ENCODE measurements around the gene DGCR8. TPM values are rescaled to one million over a fixed set of nuclear protein-coding genes. Genes with fewer than 3 reads are reported as not detected.

The DGCR8 gene
- total RNA-seq, 2 experiments from 2014 or later: 17.8 to 18.5 TPM

DNA sequence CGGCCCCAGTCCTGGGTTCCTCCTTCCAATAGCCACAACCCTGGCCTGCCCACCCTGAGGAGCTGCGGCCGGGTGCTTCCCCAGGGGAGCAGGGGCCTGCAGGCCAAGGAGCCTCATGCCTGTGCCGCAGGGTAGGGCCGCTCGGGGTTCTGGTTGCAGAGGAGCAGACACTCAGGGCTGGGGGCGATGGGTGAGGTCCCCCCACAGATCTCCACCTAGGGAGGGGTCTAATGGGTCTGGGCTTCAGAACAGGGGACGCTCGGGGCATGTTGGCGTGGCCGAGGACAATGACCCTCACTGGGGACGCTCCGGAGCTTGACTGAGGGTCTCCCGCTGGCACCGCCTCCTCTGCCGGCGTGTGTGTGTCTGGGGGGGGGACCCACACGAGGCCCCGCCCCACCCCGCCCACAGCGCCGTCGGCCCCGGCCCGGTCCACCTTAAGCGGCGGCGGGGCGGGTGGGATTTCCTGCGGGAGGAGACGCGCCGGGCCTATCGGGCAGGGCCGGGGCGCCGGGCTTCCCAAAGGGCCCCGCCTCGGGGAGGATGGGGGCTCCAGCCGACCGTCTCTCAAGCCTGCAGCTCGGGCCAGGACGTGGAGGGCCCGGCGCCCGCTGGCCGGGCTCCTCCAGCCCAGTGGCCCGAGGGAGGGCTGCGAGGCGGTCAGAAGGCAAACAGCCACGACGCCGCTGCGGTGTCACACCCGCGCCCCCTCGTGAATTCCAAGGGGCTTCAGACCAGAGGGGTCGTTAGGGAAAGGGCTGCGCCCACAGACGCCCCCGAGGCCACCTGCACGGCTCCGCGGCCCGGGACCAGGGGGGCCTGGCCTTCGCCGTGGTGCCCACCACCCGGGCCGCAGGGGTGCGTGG, 50.9 kb downstream of the DGCR8 start:
- Mint-ChIP-seq H3K36me3 (ENCODE audit: low read depth) (peaks cover 22% of the 10 kb centered on the region), H3K27ac (peak overlapping the region; percentile 79), H3K27me3 (no peaks in the 10 kb centered on the region), H3K4me3 (peak overlapping the region; percentile 85), H3K4me1 (ENCODE audit: low read depth) (peaks cover 28% of the 10 kb centered on the region), H3K9me3 (no peaks in the 10 kb centered on the region)
- H3K9me3 ChIP-seq (ENCODE audit: control insufficient read depth in 1 of 2, insufficient read depth in 1 of 2, low read length in 2 of 2): no peaks in the 10 kb centered on the region
- intact Hi-C loops (cut with DNase I, micrococcal nuclease): loop anchor here in 1 of 2 experiments (1.0 to 5.0 kb wide), 3 partner anchors 14 to 115 kb away; partner anchors contain the start of genes ARVCF and TRMT2A
- TF ChIP-seq, protein P1, sequence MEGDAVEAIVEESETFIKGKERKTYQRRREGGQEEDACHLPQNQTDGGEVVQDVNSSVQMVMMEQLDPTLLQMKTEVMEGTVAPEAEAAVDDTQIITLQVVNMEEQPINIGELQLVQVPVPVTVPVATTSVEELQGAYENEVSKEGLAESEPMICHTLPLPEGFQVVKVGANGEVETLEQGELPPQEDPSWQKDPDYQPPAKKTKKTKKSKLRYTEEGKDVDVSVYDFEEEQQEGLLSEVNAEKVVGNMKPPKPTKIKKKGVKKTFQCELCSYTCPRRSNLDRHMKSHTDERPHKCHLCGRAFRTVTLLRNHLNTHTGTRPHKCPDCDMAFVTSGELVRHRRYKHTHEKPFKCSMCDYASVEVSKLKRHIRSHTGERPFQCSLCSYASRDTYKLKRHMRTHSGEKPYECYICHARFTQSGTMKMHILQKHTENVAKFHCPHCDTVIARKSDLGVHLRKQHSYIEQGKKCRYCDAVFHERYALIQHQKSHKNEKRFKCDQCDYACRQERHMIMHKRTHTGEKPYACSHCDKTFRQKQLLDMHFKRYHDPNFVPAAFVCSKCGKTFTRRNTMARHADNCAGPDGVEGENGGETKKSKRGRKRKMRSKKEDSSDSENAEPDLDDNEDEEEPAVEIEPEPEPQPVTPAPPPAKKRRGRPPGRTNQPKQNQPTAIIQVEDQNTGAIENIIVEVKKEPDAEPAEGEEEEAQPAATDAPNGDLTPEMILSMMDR (IDR thresholded peaks at IDR 0.05): no peak
- CTCF ChIA-PET: interaction anchor here (2.8 kb wide), 1 partner anchor 160 kb away, joined by 22 read pairs; no protein-coding TSS in a partner anchor
- peak; percentile 71 for ATAC-seq (ENCODE audit: poor library complexity)
- no peaks in the 10 kb centered on the region for H3K27me3 ChIP-seq (ENCODE audit: control insufficient read depth in 1 of 2, insufficient read depth in 2 of 2, low read length in 2 of 2)
- H3K4me1 ChIP-seq (ENCODE audit: insufficient read depth, low read length): peaks cover 54% of the 10 kb centered on the region
- H3K4me3 ChIP-seq (ENCODE audit: low read length): peak overlapping the region; percentile 70
- DNase-seq: peak; percentile 58 to 88 (median 82)
- POLR2A ChIA-PET: interaction anchor here (1.3 to 1.7 kb wide), 3 partner anchors 9 to 161 kb away, joined by 4 to 8 read pairs (median 5); partner anchors contain the start of gene TRMT2A
- peaks cover 12% of the 10 kb centered on the region for H3K36me3 ChIP-seq (ENCODE audit: insufficient read depth, low read length)
- peak overlapping the region; percentile 38 to 75 for H3K27ac ChIP-seq (ENCODE audit: low read depth in 1 of 2, low read length in 2 of 2)

DNA sequence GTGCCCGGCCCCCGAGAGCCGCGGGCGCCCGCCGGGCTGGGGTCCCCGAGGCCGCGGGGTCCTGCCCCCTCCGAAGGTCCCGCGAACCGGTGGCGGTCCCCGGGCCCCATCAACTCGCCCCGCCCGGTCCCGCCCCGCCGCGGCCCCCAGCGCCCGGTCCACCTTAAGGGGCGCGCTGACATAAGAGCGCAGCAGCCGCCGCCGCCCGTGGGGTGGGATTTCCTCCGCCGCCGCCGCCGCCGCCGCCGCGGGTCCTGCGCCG, 51.5 kb downstream of the DGCR8 start, which contains the start of gene ZDHHC8:
ZDHHC8 (plus strand) TSS at position 208 of the 262 bp plus-strand sequence. CDS start 144 bp downstream, outside the sequence.
- H3K27ac Mint-ChIP-seq: peak within 1 kb of the TSS; percentile 79
- Histone ChIP-seq H3K4me3 (ENCODE audit: low read length) (peak within 1 kb of the TSS; percentile 70), H3K4me1 (ENCODE audit: insufficient read depth, low read length) (peaks cover 57% of the 10 kb centered on the region), H3K9me3 (ENCODE audit: control insufficient read depth in 1 of 2, insufficient read depth in 1 of 2, low read length in 2 of 2) (no peaks in the 10 kb centered on the region), H3K36me3 (ENCODE audit: insufficient read depth, low read length) (peaks cover 6% of the 10 kb centered on the region), H3K27ac (ENCODE audit: low read depth in 1 of 2, low read length in 2 of 2) (peak within 1 kb of the TSS; percentile 38 to 75), H3K27me3 (ENCODE audit: control insufficient read depth in 1 of 2, insufficient read depth in 2 of 2, low read length in 2 of 2) (no peaks in the 10 kb centered on the region)
- peaks cover 18% of the 10 kb centered on the region for H3K36me3 Mint-ChIP-seq (ENCODE audit: low read depth)
- peaks cover 32% of the 10 kb centered on the region for H3K4me1 Mint-ChIP-seq (ENCODE audit: low read depth)
- TF ChIP-seq, protein P1 (IDR thresholded peaks at IDR 0.05): no peak
- ChIA-PET POLR2A (interaction anchor here (1.3 to 1.7 kb wide), 2 partner anchors 9 to 15 kb away, joined by 4 to 8 read pairs; partner anchors contain the start of gene TRMT2A), CTCF (no interaction called here)
- H3K27me3 Mint-ChIP-seq: no peaks in the 10 kb centered on the region
- peak; percentile 59 for ATAC-seq (ENCODE audit: poor library complexity)
- H3K9me3 Mint-ChIP-seq: no peaks in the 10 kb centered on the region
- intact Hi-C loops (cut with DNase I, micrococcal nuclease): loop anchor here in 1 of 2 experiments (1.0 to 5.0 kb wide), 3 partner anchors 14 to 115 kb away; partner anchors contain the start of genes ARVCF and TRMT2A
- DNase-seq: peak in 12 of 14 experiments; percentile 27 to 78 (median 51)
- peak within 1 kb of the TSS; percentile 86 for H3K4me3 Mint-ChIP-seq

DNA sequence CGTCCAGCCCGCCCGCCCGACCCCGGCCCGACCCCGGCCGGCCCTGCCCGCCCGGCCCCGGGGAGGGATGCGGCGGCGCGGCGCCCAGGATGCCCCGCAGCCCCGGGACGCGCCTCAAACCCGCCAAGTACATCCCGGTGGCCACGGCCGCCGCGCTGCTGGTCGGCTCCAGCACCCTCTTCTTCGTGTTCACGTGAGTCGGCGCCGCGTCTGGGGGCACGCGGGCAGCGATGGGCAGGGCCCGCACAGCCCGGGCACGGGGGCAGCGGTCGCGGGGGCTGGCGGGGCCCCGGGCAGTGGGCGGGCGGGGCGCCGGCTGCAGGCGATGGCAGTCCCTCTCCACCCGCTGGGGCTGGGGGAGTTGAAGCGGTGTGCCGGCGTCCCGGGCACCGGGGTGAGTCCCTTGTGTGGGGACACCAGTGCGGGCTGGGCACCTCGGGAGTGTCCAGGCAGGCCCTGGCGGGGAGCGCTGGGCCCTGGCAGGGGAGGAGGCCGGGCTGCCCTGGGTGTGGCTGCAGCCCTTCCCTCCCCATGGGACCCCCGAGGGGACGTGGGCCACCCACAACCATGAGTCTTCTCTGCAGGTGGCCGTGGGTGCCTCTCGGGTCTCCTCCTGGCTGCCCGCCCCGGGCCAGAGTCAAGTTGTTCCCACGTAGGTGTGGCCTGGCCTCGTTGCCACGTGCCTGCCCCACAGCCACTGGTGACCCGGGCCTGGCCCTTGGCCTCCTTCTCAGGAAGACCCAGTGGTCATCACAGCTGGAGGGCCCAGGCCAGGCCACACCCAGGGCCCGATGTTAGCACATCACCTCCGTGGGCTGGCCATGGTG, 52.0 kb downstream of the DGCR8 start:
- peaks cover 2% of the 10 kb centered on the region for H3K36me3 ChIP-seq (ENCODE audit: insufficient read depth, low read length)
- no peaks in the 10 kb centered on the region for H3K27me3 ChIP-seq (ENCODE audit: control insufficient read depth in 1 of 2, insufficient read depth in 2 of 2, low read length in 2 of 2)
- ChIA-PET POLR2A (no interaction called here), CTCF (no interaction called here)
- intact Hi-C loops (cut with DNase I, micrococcal nuclease): loop anchor here in 1 of 2 experiments (1.0 to 5.0 kb wide), 3 partner anchors 15 to 116 kb away; partner anchors contain the start of genes ARVCF and TRMT2A
- Mint-ChIP-seq H3K36me3 (ENCODE audit: low read depth) (peaks cover 12% of the 10 kb centered on the region), H3K4me1 (ENCODE audit: low read depth) (peaks cover 33% of the 10 kb centered on the region), H3K9me3 (no peaks in the 10 kb centered on the region), H3K27ac (no peak overlapping the region), H3K4me3 (peak overlapping the region; percentile 86), H3K27me3 (no peaks in the 10 kb centered on the region)
- peak overlapping the region; percentile 68 for H3K4me3 ChIP-seq (ENCODE audit: low read length)
- H3K27ac ChIP-seq (ENCODE audit: low read depth in 1 of 2, low read length in 2 of 2): no peak overlapping the region
- DNase-seq (peak in 3 of 14 experiments; percentile 8 to 61 (median 45)), ATAC-seq (ENCODE audit: poor library complexity) (peak; percentile 4)
- no peaks in the 10 kb centered on the region for H3K9me3 ChIP-seq (ENCODE audit: control insufficient read depth in 1 of 2, insufficient read depth in 1 of 2, low read length in 2 of 2)
- H3K4me1 ChIP-seq (ENCODE audit: insufficient read depth, low read length): peaks cover 59% of the 10 kb centered on the region
- TF ChIP-seq, protein P1 (IDR thresholded peaks at IDR 0.05): no peak

All from CD4-positive, alpha-beta T cell (primary cell).